Urothelium cell line (cell line): Measurements from ENCODE around the gene DNAH14.
"Not testable (repeated sequence)": the region's sequence is repeated elsewhere in the genome, so short reads cannot be mapped to it uniquely, and the experiment has no call there.

Experiments used
- DNase-seq: peaks from one replicate; pipeline ENCODE4 v3.0.0; 2011; ENCODE audit warnings: low spot score, mixed read lengths
- FAIRE-seq: peaks from 2 replicates; lab custom pipeline; 2011; peaks lifted over from hg19 to GRCh38; lab: Jason Lieb, UNC

Gene DNAH14

GRCh38 chr1:224989615-224990014 lies 60.1 kb downstream of the DNAH14 start:
- no peak for FAIRE-seq

GRCh38 chr1:224991550-224991949 lies 62.1 kb downstream of the DNAH14 start:
- DNase-seq, FAIRE-seq: not testable (repeated sequence)

More at GRCh38 chr1:224989615-224990014, 60.1 kb downstream of the DNAH14 start:
- no peak for DNase-seq

GRCh38 chr1:224995602-224996001 lies 66.1 kb downstream of the DNAH14 start:
- no peak for DNase-seq
- FAIRE-seq: no peak

- no peak for FAIRE-seq
- no peak for DNase-seq
Measured at GRCh38 chr1:224996266-224996665, 66.8 kb downstream of the DNAH14 start.

GRCh38 chr1:224998185-224998584 lies 68.7 kb downstream of the DNAH14 start:
- DNase-seq: no peak
- FAIRE-seq: no peak

GRCh38 chr1:225004396-225004795 lies 74.9 kb downstream of the DNAH14 start:
- DNase-seq (no peak), FAIRE-seq (no peak)

- DNase-seq, FAIRE-seq: not testable (repeated sequence)
Measured at GRCh38 chr1:225006352-225006751, 76.9 kb downstream of the DNAH14 start.

GRCh38 chr1:225008050-225008449 lies 78.6 kb downstream of the DNAH14 start:
- FAIRE-seq: not testable (repeated sequence)

GRCh38 chr1:225021037-225021436 lies 91.6 kb downstream of the DNAH14 start:
- DNase-seq (no peak), FAIRE-seq (no peak)

More at GRCh38 chr1:225008050-225008449, 78.6 kb downstream of the DNAH14 start:
- DNase-seq: not testable (repeated sequence)

GRCh38 chr1:225026701-225027100 lies 97.2 kb downstream of the DNAH14 start:
- DNase-seq (no peak), FAIRE-seq (no peak)

- DNase-seq, FAIRE-seq: not testable (repeated sequence)
Measured at GRCh38 chr1:225036441-225036840, 107.0 kb downstream of the DNAH14 start.

- no peak for FAIRE-seq
Measured at GRCh38 chr1:225042263-225042662, 112.8 kb downstream of the DNAH14 start.

GRCh38 chr1:225044258-225044657 lies 114.8 kb downstream of the DNAH14 start:
- DNase-seq (no peak), FAIRE-seq (no peak)

More at GRCh38 chr1:225042263-225042662, 112.8 kb downstream of the DNAH14 start:
- no peak for DNase-seq

- no peak for DNase-seq
Measured at GRCh38 chr1:225049594-225049993, 120.1 kb downstream of the DNAH14 start.

GRCh38 chr1:225063722-225064121 lies 134.2 kb downstream of the DNAH14 start:
- no peak for DNase-seq
- no peak for FAIRE-seq

More at GRCh38 chr1:225049594-225049993, 120.1 kb downstream of the DNAH14 start:
- no peak for FAIRE-seq

GRCh38 chr1:225070972-225071371 lies 141.5 kb downstream of the DNAH14 start:
- DNase-seq (no peak), FAIRE-seq (no peak)

- FAIRE-seq (no peak), DNase-seq (no peak)
Measured at GRCh38 chr1:225097175-225097574, 167.7 kb downstream of the DNAH14 start.

- FAIRE-seq (no peak), DNase-seq (no peak)
Measured at GRCh38 chr1:225111000-225111399, 181.5 kb downstream of the DNAH14 start.

- DNase-seq (no peak), FAIRE-seq (no peak)
Measured at GRCh38 chr1:225113265-225113664, 183.8 kb downstream of the DNAH14 start.

- no peak for DNase-seq
- no peak for FAIRE-seq
Measured at GRCh38 chr1:225114354-225114990, 185.0 kb downstream of the DNAH14 start.

- no peak for FAIRE-seq
- no peak for DNase-seq
Measured at GRCh38 chr1:225119307-225119706, 189.8 kb downstream of the DNAH14 start.

- FAIRE-seq (no peak), DNase-seq (no peak)
Measured at GRCh38 chr1:225121095-225121494, 191.6 kb downstream of the DNAH14 start.

- no peak for DNase-seq
- no peak for FAIRE-seq
Measured at GRCh38 chr1:225131869-225132268, 202.4 kb downstream of the DNAH14 start.
